HepG2 (cell line): ENCODE results near the gene TP53. TPM values are rescaled to one million over a fixed set of nuclear protein-coding genes. Genes with fewer than 3 reads are reported as not detected.

Experiments
- ATAC-seq: fragments of 200-7000 bp; cut with Tn5 transposase; 3 replicates; pipeline ENCODE4 v1.9.1; 2020; ENCODE audit warnings: mild to moderate bottlenecking, moderate library complexity
- BruUV-seq: library from RNA; stranded (reverse); fragments of 400-500 nt; replicated peaks from 2 replicates; lab custom pipeline; 2021; lab: Mats Ljungman, UMichigan
- CTCF ChIA-PET: fragments of 300-600 bp; formaldehyde crosslinking; extraction: SDS; loops from one replicate; lab custom pipeline; 2021; ENCODE audit warnings: low total read pairs, inconsistent platforms, low intra/inter-chr PET ratio; lab: Yijun Ruan, JAX
- POLR2A ChIA-PET: fragments of 350-600 bp; sonication (Branson Sonifier 250); formaldehyde crosslinking; loops from one replicate; lab custom pipeline; 2020; ENCODE audit warnings: antibody characterized with exemption, inconsistent platforms; lab: Yijun Ruan, JAX
- DNase-seq: peaks from one replicate; pipeline ENCODE4 v3.0.0-alpha.2; 2015; ENCODE audit warnings: low spot score
- FAIRE-seq: peaks from 3 replicates; lab custom pipeline; 2011; peaks lifted over from hg19 to GRCh38; lab: Jason Lieb, UNC
- H2AFZ ChIP-seq: one replicate; pipeline ENCODE4 v1.6.1; 2011; ENCODE audit warnings: low read length, inconsistent platforms
- H3K27ac ChIP-seq: fragments of 300-600 bp; 3 replicates; pipeline ENCODE4 v1.8.0; 2011; ENCODE audit warnings: mixed run types, mild to moderate bottlenecking, mixed read lengths, low read length, inconsistent platforms; ENCODE audit not compliant: insufficient read depth; ENCODE audit errors: extremely low read length
- H3K27me3 ChIP-seq, 2 experiments: fragments of 200-600 bp in 1 of 2; 2 replicates in 1 of 2; 3 replicates in 1 of 2; pipeline versions ENCODE4 v1.6.0 to v1.8.0; 2011; ENCODE audit warnings: low read length in 2 of 2, mild to moderate bottlenecking in 2 of 2, moderate library complexity in 2 of 2, inconsistent platforms in 1 of 2; ENCODE audit not compliant: insufficient read depth in 2 of 2, control insufficient read depth in 1 of 2
- H3K36me3 ChIP-seq, 2 experiments: fragments of 200-600 bp in 1 of 2; replicated peaks in 1 of 2; 2 replicates in 1 of 2; 3 replicates in 1 of 2; pipeline versions ENCODE4 v1.5.1 to v1.8.0; 2011; ENCODE audit warnings: low read length in 2 of 2, inconsistent platforms in 1 of 2; ENCODE audit not compliant: insufficient read depth in 2 of 2, control insufficient read depth in 1 of 2
- H3K4me1 ChIP-seq: 2 replicates; pipeline ENCODE4 v1.5.1; 2012; ENCODE audit warnings: low read length, inconsistent platforms; ENCODE audit not compliant: insufficient read depth
- H3K4me2 ChIP-seq: 2 replicates; pipeline ENCODE4 v1.6.0; 2011; ENCODE audit warnings: low read depth, low read length, inconsistent platforms
- H3K4me3 ChIP-seq, 3 experiments: fragments of 200-600 bp in 1 of 3; sonication (generic), shearing (Covaris generic) in 1 of 3; replicated peaks in 1 of 3; 2 replicates each; pipeline ENCODE4 v1.5.1; 2011 to 2016; ENCODE audit warnings: low read length in 3 of 3, inconsistent platforms in 2 of 3, low read depth in 2 of 3, mild to moderate bottlenecking in 2 of 3, control low read depth in 1 of 3, mixed read lengths in 1 of 3; ENCODE audit not compliant: insufficient read depth in 1 of 3
- H3K79me2 ChIP-seq: one replicate; pipeline ENCODE4 v1.6.1; 2011; ENCODE audit warnings: low read length, inconsistent platforms; ENCODE audit not compliant: insufficient read depth
- H3K9ac ChIP-seq: 2 replicates; pipeline ENCODE4 v1.6.0; 2011; ENCODE audit warnings: mild to moderate bottlenecking, low read depth, low read length, inconsistent platforms; ENCODE audit not compliant: insufficient read depth
- H3K9me3 ChIP-seq: 2 replicates; pipeline ENCODE4 v1.5.1; 2012; ENCODE audit warnings: mild to moderate bottlenecking, low read length
- H4K20me1 ChIP-seq: 2 replicates; pipeline ENCODE4 v1.6.0; 2011; ENCODE audit warnings: inconsistent platforms, mild to moderate bottlenecking, low read length, moderate library complexity; ENCODE audit not compliant: insufficient read depth
- KDM2A ChIP-seq: sonication (generic); formaldehyde crosslinking; IDR thresholded peaks from 2 replicates; pipeline ENCODE4 v1.4.0; 2020; ENCODE audit warnings: low read depth, missing genetic modification reagents, borderline replicate concordance
- PRMT3 ChIP-seq: sonication (generic); formaldehyde crosslinking; IDR thresholded peaks from 2 replicates; pipeline ENCODE4 v1.8.1; 2022; ENCODE audit warnings: low read depth, mild to moderate bottlenecking, moderate library complexity, missing genetic modification reagents, borderline replicate concordance
- RBFOX2 ChIP-seq: fragments of 200-400 bp; formaldehyde crosslinking; IDR thresholded peaks from 2 replicates; pipeline ENCODE4 v1.6.1; 2017; ENCODE audit warnings: low read depth, mild to moderate bottlenecking, low read length
- SNRNP70 ChIP-seq: fragments of 200-400 bp; formaldehyde crosslinking; IDR thresholded peaks from 2 replicates; pipeline ENCODE4 v1.6.1; 2017; ENCODE audit warnings: mild to moderate bottlenecking, low read depth, low read length, moderate library complexity
- WGBS: methylation state at CpG from one replicate; pipeline ENCODE4 v1.1.6; 2017; ENCODE audit warnings: low lambda C conversion rate; 5-methylcytosine and 5-hydroxymethylcytosine counted together
- in situ Hi-C: cut with HindIII; loops from 2 replicates; pipeline ENCODE4 v1.10.0; 2017; ENCODE audit warnings: low pct_unique_long_range_greater_than_20kb; ENCODE audit not compliant: extremely low pct_ligation_motif_present
- intact Hi-C: fragments of 100-400 bp; cut with micrococcal nuclease; formaldehyde crosslinking; loops from one replicate; pipeline ENCODE4 v1.10.0; 2022; ENCODE audit not compliant: unreplicated experiment
- polyA plus RNA-seq, 8 experiments: library from polyadenylated mRNA; depleted of rRNA in 3 of 8; stranded (reverse) in 7 of 8; unstranded in 1 of 8; fragments of >200 nt; fragmentation: Illumina TruSeq in 4 of 8; extraction: Trizol in 4 of 8; gene quantifications; 2 replicates each; pipeline versions ENCODE4 v1.2.1 to v1.2.3, GENCODE V29; 2011 to 2016; ENCODE audit warnings: low read depth in 4 of 8, missing spikeins in 1 of 8, mixed read lengths in 1 of 8; ENCODE audit not compliant: insufficient read depth in 1 of 8
- total RNA-seq, 5 experiments: library from RNA; depleted of rRNA; stranded (reverse); fragments of >200 nt; fragmentation: Illumina TruSeq; extraction: Trizol; gene quantifications; 2 replicates each; pipeline ENCODE4 v1.2.3, GENCODE V29; 2016; ENCODE audit warnings: low read depth in 1 of 5
- TF ChIP-seq, protein P1 (sequence below): IDR thresholded peaks from 2 replicates; pipeline ENCODE4 v1.6.1; 2016; ENCODE audit warnings: missing biosample characterization, missing genetic modification reagents, low read depth
- TF ChIP-seq, protein P2 (sequence below): sonication (generic); formaldehyde crosslinking; IDR thresholded peaks from 2 replicates; pipeline ENCODE4 v1.8.1; 2023; ENCODE audit warnings: missing genetic modification reagents, inconsistent platforms, borderline replicate concordance
- TF ChIP-seq, protein P3 (sequence below): sonication (generic); formaldehyde crosslinking; IDR thresholded peaks from 2 replicates; pipeline ENCODE4 v1.8.1; 2023; ENCODE audit warnings: mild to moderate bottlenecking, moderate library complexity, missing genetic modification reagents
- TF ChIP-seq, protein P4 (sequence below): sonication (generic); formaldehyde crosslinking; IDR thresholded peaks from 2 replicates; pipeline ENCODE4 v1.5.0; 2020; ENCODE audit warnings: mild to moderate bottlenecking, missing genetic modification reagents

TP53 gene
- total and polyA plus RNA-seq, 2 of the 13 experiments (the other 11 are each of a cell fraction or from before 2014, with no cell fraction given), result 17.1 to 29.9 TPM

DNA sequence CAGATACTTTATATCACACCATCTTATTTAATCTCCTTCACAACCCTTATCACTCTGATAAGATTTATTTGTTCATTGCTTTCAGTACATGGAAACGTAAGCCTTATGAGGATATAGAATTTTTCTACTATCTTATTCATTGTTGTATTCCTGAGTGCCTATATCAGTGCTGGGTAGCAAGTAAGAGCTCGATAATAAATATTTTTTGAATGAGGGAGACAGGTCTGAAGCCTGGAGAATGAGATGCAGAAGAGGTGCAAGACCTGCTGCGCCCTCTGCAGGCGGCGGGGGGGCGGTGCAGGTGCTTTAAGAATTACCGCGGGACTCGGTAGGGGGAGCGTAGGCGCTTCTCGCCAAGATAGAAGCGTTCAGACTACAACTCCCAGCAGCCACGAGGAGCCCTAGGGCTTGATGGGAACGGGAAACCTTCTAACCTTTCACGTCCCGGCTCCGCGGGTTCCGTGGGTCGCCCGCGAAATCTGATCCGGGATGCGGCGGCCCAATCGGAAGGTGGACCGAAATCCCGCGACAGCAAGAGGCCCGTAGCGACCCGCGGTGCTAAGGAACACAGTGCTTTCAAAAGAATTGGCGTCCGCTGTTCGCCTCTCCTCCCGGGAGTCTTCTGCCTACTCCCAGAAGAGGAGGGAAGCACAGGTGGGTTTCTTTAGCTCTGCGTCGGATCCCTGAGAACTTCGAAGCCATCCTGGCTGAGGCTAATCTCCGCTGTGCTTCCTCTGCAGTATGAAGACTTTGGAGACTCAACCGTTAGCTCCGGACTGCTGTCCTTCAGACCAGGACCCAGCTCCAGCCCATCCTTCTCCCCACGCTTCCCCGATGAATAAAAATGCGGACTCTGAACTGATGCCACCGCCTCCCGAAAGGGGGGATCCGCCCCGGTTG lies 868 bp upstream of the TP53 start, which contains the start of gene WRAP53:
Gene WRAP53 (plus strand): TSS at position 570 of the 900 bp plus-strand sequence. CDS start 172 bp downstream, at position 742.
- no TSS peak for BruUV-seq
- FAIRE-seq (peak; percentile 85), ATAC-seq (peak; percentile 90), DNase-seq (peak; percentile 98)
- Histone ChIP-seq H3K4me1 (peaks cover 33% of the 10 kb centered on the region), H3K9ac (peak within 1 kb of the TSS; percentile 97), H2AFZ (peak within 1 kb of the TSS; percentile 96), H3K4me2 (peak within 1 kb of the TSS; percentile 98), H3K79me2 (peaks cover 47% of the 10 kb centered on the region), H3K36me3 (no peaks in the 10 kb centered on the region; a peak in 1 of 5 replicates), H4K20me1 (no peaks in the 10 kb centered on the region; the same call in 1 of the 2 replicates), H3K9me3 (no peaks in the 10 kb centered on the region), H3K27ac (peak within 1 kb of the TSS; percentile 95), H3K4me3 (peak within 1 kb of the TSS; percentile 93 to 98 (median 95)), H3K27me3 (no peaks in the 10 kb centered on the region; a peak in 1 of 5 replicates)
- POLR2A ChIA-PET, result interaction anchor here (0.7 to 5.5 kb wide), 36 partner anchors 11 to 642 kb away, joined by 3 to 89 read pairs (median 6); partner anchors contain the start of genes ATP1B2, BORCS6, CD68 and CHRNB1
- intact Hi-C loops (loop anchor here (5.0 kb wide), 2 partner anchors 56 to 116 kb away; partner anchors contain the start of gene SHBG), in situ Hi-C loops (loop anchor here (5.0 kb wide), 2 partner anchors 56 to 101 kb away; partner anchors contain the start of gene SHBG)
- CTCF ChIA-PET, result interaction anchor here (1.3 to 1.8 kb wide), 3 partner anchors 29 to 101 kb away, joined by 3 to 12 read pairs (median 5); partner anchors contain the start of gene DNAH2
- 2% methylated on average over 21 of the region's 51 CpGs for whole genome bisulfite sequencing
- TF ChIP-seq, protein P1, sequence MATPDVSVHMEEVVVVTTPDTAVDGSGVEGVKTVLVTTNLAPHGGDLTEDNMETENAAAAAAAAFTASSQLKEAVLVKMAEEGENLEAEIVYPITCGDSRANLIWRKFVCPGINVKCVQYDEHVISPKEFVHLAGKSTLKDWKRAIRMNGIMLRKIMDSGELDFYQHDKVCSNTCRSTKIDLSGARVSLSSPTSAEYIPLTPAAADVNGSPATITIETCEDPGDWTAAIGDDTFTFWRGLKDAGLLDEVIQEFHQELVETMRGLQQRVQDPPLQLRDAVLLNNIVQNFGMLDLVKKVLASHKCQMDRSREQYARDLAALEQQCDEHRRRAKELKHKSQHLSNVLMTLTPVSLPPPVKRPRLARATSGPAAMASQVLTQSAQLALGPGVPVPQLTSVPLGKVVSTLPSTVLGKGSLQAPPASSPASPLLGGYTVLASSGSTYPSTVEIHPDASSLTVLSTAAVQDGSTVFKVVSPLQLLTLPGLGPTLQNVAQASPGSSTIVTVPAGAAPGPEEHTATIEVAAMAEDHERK, result peak; percentile 80
- TF ChIP-seq, protein P2, sequence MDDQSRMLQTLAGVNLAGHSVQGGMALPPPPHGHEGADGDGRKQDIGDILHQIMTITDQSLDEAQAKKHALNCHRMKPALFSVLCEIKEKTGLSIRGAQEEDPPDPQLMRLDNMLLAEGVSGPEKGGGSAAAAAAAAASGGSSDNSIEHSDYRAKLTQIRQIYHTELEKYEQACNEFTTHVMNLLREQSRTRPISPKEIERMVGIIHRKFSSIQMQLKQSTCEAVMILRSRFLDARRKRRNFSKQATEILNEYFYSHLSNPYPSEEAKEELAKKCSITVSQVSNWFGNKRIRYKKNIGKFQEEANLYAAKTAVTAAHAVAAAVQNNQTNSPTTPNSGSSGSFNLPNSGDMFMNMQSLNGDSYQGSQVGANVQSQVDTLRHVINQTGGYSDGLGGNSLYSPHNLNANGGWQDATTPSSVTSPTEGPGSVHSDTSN (CRISPR knock-in tag), result 0 out of 2 replicates have a peak, but pooled peaks have one; percentile 39
- no peak for TF ChIP-seq SNRNP70
- TF ChIP-seq, protein P3, sequence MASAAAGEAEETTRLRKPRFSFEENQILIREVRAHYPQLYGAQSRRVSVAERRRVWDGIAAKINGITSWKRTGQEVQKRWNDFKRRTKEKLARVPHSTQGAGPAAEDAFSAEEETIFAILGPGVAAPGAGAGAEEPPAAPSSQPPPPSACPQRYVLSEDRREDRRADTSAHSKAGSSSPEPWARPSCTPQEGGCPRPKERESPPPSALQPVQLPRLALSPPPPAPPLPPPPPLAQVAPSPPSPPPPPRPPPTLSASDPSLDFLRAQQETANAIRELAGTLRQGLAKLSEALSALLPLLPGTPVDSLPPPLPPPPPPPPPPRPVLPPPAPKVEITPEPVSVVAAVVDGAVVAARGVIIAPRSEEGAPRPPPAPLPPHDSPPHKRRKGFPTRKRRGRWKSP (CRISPR knock-in tag), result peak; percentile 45; the same call in 1 of the 2 replicates
- TF ChIP-seq, protein P4, sequence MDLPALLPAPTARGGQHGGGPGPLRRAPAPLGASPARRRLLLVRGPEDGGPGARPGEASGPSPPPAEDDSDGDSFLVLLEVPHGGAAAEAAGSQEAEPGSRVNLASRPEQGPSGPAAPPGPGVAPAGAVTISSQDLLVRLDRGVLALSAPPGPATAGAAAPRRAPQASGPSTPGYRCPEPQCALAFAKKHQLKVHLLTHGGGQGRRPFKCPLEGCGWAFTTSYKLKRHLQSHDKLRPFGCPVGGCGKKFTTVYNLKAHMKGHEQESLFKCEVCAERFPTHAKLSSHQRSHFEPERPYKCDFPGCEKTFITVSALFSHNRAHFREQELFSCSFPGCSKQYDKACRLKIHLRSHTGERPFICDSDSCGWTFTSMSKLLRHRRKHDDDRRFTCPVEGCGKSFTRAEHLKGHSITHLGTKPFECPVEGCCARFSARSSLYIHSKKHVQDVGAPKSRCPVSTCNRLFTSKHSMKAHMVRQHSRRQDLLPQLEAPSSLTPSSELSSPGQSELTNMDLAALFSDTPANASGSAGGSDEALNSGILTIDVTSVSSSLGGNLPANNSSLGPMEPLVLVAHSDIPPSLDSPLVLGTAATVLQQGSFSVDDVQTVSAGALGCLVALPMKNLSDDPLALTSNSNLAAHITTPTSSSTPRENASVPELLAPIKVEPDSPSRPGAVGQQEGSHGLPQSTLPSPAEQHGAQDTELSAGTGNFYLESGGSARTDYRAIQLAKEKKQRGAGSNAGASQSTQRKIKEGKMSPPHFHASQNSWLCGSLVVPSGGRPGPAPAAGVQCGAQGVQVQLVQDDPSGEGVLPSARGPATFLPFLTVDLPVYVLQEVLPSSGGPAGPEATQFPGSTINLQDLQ (CRISPR knock-in tag), result no peak
- peak; percentile 46; the same call in 1 of the 2 replicates for TF ChIP-seq RBFOX2
- TF ChIP-seq PRMT3 (CRISPR knock-in tag), result no peak
- peak; percentile 80; the same call in 1 of the 2 replicates for TF ChIP-seq KDM2A
